NCI-H146 (cell line): Measurements from ENCODE around the gene GLT8D2.

Source experiments
- DNase-seq: peaks from one replicate; lab custom pipeline; 2025; lab: John Stamatoyannopoulos, UW

The GLT8D2 gene

DNA sequence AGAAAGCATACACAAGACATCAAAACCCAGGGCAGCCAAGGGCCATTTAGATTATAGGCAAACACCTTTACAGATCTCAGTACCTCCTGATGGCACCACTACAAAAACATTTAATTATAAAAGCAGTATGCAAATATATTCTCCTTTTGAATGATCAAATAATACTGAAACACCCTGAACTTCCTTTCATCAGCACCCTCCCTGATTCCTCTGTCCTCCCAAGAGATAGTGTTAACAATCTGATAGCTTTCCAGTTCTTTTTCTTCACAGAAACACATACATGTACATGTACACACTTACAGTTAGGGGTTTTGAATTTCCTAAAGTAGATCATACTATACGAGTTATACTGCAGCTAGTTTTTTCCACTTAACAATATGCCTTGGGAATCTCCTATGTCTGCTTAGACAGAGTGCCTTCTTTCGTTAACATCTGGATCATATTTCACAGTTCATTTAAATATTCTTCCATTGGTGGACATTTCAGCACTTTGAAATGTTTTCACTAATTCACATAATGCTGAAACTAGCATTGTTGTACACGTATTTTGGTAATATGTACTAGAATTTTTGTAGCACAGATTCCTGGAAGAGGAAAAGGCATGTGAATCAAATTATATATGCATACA is 49.1 kb downstream of the GLT8D2 start:
- no peak for DNase-seq

DNA sequence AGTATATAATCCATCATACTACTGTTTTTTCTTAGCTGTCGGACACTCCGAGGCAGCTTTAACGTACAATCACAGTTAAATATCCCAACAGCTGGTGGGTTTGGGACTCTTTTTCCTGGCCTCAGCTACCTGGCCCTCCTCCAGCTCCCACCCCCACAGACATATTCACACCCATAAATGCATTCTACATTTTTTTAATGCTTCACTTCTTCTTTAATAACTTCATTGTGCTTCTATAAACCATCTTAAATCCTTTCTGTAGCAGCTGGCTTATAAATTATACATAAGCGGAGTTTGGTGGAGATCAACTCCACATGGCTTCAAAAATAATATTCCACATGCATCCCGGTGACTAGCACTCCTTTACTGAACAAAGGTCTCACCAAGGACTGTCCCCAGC is 51.0 kb downstream of the GLT8D2 start:
- no peak for DNase-seq

DNA sequence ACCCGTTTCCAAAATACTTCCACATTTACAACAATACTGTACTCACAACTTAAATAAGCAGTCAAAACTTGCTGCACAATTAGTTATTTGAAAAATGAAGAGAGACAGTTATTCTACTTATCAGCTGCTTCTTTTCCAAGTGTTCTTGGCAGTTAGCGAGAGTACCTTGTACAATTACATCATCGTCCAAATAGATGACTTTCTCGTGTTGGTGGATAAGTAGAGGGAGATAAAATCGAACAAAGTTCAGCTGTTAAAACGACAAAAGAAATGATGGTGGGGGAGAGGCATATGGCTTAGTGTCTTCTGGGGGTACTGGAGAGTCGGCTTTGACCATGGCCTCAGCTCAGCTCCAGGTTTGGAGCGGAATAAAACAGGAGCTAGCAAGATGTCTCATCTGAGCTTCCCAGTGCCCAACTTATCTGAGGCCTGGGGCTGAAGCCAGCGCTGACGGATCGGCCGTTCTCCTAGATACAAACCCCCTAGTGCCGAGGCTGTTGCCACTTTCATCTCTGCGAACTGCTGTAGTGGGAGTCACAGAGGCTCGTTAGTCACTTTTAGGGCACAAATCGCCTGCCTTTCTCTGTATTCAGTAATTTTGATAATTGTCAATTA is 52.6 kb downstream of the GLT8D2 start:
- no peak for DNase-seq

DNA sequence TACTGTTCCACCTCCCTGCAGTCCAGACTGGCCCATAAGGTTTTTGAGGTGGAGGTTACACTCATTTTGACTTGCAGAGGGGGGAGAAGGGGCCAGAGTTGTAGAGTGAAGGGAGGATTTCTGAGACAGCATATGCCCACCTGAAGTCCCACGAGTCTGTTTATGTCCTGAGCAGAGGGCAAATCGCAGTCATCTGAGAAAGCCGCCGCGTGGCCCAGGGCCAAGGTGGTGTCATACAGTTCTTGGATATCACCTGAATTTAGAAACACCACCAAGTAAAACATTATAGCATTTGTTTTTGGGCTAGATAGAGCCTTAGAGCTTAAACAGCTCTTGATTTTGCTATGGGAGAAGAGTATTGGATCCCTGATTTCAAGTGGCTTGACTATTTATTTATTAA is 53.4 kb downstream of the GLT8D2 start:
- no peak for DNase-seq

DNA sequence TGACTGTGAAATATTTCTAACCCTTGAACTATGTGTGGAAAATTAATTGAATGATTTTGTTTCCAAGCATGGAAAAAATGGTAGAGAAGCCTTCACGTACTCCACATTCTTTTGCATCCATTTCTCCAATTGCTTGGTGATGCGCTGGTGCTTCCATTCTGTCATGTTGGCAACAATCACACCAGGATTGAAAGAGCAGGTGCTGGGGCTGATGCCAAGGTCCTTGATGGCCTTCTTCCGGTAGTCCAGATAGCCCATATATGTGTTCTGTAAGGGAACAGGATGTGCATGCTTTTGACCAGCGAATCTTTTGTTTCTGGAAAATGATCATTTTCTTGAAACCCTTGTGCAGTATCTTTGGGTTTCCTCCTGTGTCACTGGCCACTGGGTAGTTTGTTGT is 55.8 kb downstream of the GLT8D2 start:
- DNase-seq = no peak

DNA sequence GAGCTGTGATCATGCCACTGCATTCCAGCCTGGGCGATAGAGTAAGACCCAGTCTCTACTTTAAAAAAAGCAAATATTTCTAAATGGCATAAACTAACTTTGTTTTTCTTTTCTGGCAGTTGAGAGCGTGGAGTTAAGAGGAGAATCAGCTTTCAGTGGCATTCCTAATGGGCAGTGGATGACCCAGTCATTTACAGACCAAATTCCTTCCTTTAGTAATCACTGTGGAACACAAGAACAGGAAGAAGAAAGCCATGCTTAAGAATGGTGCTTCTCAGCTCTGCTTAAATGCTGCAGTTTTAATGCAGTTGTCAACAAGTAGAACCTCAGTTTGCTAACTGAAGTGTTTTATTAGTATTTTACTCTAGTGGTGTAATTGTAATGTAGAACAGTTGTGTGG is 63.2 kb downstream of the GLT8D2 start:
- DNase-seq = no peak

DNA sequence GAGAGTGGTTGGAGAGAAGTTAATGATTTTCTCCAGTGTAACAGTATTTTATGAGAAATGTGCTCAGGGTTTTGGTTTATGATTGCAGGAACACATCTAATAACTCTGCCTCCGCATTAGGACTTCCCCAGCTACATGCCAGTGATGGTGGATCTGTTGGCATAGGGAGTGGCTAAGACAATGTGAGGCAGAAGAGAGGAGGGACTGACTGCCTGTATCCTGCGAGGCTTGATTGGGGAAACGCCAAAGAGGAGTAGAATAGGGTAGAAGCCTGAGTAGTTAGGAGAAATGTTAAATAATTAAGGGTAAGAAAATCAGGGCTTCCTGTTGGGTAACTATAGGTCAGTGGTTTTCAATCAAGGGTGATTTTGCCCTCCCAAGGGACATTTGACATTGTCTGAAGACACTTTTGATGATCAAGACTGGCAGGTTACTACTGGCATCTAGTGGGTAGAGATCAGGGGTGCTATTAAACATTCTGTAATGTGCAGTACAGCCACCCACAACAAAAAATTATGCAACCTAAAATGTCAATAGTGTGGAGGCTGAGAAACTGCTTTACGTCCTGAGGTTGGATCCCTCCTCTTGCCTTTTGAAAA is 71.5 kb downstream of the GLT8D2 start:
- no peak for DNase-seq

DNA sequence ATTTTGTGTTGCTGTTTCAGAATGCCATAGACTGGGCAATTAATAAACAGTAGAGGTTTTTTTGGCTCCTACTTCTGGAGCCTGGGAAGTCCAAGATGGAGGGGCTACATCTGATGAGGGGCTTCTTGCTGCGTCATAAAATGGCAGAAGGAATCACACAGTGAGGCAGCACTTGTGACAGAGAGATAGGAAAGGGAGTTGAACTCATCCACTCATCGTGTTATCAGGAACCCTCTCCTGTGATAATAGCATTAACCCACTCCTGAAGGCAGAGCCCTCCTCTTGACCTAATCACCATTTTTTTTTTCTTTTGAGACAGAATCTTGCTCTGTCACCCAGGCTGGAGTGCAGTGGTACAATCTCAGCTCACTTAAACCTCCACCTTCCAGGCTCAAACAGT is 74.6 kb downstream of the GLT8D2 start:
- DNase-seq = no peak

DNA sequence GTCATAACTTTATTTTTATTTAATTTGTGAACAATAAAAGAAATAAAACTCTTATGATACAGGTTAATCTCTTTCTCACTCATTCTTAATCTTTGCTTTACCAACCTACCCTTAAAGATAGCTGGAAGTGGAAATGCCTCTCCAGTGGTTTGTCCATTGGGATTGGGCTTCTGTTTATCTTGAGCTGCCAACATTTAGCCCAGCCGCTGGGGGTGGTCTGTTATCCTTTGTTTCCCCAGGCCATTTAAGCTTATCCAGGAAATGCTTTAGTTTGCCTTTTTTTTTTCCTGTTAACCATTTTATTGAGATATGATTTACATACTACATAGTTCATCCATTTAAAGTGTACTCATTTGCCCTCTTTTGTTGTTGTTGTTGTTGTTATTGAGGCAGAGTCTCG is 76.1 kb downstream of the GLT8D2 start:
- DNase-seq = no peak

DNA sequence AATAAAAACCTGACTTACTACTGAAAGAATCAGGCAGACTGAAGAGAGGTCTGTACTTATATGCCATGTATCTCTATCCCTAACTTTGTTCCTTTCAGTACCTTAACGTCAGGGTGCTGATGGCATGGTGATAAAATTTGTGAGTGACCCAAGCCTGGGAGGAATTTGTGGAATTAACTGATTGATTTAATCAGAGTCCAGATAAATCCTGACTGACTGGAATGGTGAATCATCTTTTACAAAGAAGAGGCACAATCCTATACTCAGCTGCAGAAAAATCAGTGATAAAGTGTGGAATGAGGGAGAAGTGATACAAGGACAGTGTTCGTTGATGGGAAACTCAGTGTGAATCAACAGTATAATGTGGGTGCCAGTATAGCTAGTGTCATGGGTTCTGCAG is 80.6 kb downstream of the GLT8D2 start:
- DNase-seq = no peak

DNA sequence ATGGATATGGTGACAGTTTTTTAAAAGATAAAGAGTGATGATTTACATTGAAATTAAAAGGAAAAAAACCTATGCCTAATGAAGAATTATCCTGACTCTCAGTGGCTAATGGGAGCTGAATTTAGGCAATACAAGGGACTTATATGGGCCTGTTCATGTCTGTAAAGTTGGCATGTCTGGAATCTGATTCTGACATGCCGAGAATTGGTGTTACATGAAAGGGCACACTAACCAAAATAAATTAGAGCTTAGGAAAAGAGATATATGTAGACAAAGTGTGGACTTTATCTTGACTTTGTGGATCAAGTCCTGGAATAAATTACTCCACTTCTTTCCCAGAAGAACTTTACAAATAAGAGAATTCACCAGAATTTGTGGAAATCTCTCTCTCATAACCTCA is 83.3 kb downstream of the GLT8D2 start:
- no peak for DNase-seq

DNA sequence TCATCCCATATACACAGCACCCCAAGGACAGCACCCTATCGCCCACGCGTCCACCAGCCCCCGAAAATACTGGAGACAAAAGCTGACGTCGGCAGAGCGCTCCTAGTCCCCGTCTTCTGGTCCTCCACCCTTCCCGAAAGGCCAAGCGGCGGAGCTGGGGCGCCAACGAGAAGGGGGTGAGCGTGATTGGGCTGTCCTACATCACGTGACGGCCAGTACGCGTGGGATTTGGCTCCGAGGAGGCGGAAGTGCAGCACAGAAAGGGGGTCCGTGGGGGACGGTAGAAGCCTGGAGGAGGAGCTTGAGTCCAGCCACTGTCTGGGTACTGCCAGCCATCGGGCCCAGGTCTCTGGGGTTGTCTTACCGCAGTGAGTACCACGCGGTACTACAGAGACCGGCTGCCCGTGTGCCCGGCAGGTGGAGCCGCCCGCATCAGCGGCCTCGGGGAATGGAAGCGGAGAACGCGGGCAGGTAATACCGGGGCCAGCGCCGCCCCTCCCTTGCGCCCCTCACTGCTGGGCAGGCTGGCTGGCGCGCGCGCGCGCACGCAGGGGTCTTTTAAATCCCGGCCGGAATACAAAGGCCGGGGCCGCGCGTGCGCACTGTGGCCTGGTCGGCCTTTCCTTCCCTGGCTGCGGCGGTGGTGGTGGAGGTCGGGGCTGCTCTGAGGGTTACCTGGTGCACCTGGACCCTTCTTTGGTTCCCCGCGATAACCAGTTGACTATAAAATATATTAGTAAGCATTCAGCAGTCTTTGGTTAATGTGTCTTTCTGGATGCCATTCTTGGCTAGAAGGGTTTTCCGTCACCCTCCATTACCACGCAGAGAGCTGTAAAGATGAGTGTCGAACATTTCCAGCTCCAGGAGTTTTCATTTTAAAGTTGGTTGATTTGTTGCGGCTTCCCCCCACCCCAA is 84.1 kb downstream of the GLT8D2 start, which contains the start of gene TDG:
Gene TDG, plus strand, starts transcription at position 283 of the 915 bp plus-strand sequence. Its CDS starts 166 bp downstream, at position 449.
- peak; percentile 99 for DNase-seq

DNA sequence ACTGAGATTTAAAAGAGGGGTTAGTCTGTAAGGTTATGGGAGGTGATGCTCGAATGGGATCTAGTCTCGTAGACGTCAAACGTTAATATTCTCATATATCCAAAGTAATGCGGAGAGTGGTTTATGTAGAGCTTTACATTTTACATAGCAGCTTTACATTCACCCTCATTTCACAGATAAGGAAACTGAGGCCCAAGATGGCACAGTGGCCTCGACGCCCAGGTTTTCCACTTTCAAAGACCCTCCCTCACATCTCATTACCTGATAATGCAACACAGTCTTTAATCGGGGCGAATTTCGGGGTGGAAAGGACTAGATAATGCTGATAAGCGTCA is 84.8 kb downstream of the GLT8D2 start:
- no peak for DNase-seq

DNA sequence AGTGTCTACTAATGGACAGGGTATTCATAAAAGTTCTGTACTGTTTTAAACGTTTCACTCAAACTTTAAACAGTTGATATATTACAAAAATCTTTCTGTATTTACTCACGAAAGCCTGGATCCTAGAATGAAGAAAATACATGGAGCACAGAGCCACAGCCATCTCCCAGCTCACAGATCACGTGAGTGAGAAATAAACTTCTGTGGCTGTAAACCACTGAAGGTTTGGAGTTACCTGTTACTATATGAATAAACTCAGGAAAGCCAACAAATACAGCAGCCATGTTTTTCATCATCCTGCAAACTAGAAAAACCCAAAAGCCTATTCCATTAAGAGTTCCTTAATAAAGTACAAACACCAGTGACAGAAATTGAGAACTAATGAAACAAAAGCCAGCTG is 85.2 kb downstream of the GLT8D2 start:
- DNase-seq = no peak

DNA sequence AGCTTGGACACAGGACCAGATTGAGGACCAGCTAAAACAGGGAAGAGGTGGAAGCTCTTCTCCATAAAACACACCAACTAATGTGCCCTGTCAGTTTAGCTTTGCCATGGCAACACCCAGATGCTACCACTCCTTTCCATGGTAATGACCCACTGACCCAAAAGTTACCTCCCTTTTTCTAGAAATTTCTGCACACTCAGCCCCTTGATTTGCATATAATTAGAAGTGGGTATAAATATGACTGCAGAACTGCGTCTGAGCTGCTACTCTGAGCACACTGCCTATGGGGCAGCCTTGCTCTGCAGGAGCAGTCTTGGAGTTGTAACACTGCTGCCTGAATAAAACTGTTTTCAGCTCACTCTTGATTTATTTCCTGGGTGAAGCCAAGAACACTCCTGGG is 87.5 kb downstream of the GLT8D2 start:
- no peak for DNase-seq

DNA sequence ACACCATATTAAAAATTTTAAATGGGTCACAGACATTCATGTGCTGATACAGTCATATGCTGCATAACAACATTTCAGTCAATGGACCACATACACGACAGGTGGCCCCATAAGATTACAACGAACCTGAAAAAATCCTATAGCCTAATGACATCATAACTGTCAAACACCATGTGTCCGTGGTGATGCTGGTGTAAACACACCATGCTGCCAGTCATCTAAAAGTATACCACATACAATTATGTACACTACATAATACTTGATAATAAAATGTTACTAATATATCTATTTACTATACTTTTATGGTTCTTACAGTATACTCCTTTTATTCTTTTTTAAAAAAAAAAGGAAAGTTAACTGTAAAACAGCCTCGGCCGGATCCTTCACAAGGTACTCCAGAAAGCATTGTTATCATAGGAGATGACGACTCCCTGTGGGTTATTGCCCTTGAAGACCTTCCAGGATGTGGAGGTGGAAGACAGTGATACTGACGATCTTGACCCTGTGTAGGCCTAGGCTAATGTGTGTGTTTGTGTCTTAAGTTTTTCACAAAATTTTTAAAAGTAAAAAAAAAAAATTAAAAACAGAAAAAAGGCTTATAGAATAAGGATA is 89.3 kb downstream of the GLT8D2 start:
- no peak for DNase-seq

DNA sequence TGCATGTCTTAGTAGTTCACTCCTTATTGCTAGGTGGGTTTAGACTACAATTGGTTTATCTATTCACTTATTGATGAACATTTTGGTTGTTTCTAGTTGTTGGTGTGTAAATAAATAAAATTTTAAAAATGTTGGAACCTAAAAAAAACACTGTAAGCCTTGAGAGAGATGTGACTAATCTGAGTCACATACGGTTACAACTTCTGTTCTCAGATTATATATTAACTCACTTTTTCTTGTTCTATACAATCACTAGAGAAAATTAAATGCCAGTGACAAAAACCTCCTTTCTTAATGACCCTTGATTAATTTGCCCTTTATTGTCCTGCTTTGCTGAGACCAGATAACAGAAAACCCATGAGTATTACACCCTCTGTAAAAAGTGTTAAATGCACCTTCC is 91.4 kb downstream of the GLT8D2 start:
- DNase-seq = no peak

DNA sequence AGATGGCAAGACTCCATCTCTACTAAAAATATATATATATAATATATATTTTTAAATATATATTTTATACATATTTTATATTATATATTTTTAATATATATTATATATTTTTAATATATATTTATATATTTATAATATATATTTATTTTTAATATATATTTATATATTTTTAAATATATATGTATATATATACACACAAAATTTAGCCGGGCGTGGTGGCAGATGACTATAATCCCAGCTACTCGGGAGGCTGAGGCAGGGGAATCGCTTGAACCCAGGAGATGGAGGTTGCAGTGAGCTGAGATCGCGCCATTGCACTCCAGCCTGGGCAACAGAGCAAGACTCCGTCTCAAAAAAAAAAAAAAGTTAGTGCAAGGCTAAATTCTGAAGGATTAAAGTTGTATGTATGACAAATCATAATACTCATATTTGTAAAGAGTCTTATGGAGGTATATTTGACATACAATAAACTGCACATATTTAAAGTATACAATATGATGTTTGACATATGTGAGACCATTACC is 92.1 kb downstream of the GLT8D2 start:
- DNase-seq = no peak

DNA sequence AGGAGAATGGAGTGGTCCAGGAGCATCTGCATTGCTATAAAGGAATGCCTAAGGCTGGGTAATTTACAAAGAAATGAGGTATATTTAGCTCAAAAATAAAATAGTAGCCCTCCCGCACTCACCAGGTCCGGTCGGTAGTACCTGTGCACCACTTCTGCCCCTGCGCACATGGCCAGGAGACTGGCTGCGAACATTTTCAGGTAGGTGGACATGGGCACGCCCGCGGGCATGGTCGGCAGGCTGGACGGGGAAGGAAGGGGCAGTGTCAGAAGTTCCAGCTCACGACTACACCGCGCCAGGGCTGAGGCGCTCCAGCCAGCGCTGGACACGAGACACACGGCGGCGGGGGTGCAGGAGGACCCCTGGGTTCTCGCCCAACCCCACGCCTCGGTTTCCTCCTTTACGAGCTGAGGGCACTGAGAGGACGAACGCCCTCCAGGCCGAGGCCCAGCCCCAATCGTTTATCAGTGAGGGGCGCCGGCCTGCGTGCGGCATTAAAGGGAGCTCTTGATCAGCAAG is 93.4 kb downstream of the GLT8D2 start:
- peak; percentile 69 for DNase-seq

DNA sequence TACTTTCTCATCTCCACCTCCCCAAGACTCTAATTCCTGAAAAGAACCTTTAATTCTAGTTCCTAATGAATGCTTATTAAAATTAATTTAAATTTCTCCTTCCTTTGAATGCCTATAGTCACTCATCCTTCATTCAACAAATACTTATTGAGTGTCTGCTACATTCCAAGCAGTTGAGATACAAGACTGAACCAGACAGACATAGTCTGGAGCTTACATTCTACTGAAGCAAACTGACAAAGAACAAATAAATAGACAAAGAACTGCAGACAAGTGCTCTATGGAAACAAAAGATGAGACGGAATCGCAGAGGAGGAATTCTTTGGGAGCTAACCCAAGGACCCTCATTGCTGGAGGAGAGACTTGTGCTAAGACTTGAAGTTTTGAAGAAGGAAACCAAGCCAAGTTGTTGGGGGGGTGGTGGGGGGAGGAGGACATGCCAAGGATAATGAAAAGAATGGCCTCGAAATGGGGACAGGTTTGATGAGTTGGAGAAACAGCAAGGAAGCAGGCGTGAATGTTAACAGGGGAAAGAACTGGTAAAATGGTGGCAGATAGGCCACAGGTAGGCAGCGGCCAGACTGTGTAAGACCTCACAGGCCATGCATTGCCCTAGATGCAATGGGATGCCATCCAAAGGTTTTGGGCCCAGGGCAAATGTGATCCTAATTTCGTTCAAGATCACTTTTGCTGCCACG is 94.0 kb downstream of the GLT8D2 start:
- DNase-seq = peak; percentile 13

DNA sequence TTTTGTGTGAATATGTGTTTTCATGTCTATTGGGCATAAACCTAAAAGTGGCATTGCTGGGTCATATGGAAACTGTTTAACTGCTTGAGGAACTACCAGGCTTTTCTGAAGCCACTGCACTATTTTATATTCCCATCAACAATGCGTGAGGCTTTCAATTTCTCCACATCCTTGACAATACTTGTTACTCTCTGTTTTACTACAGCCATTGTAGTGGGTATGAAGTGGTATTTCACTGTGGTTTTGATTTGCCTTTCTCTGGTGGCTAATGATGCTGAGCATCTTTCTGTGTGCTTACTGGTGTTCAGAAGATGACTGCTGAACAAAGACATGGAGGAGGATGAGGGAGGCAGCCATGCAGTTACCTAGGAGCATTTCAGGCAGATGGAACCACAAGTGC is 97.5 kb downstream of the GLT8D2 start:
- DNase-seq = no peak
